ENCODE data around the gene RPRD2. TPM values are rescaled to one million over a fixed set of nuclear protein-coding genes. Genes with fewer than 3 reads are reported as not detected.

RPRD2 gene
- total RNA-seq, 1 experiment from 2014 or later, result 12.5 TPM

GRCh38 chr1:150346316-150346715, 17.6 kb upstream of the RPRD2 start:
- TF ChIP-seq EZH2phosphoT487 (IDR thresholded peaks at IDR 0.05; ENCODE audit: borderline replicate concordance, low read length) (no peak), EZH2 (IDR thresholded peaks at IDR 0.05; ENCODE audit: low read length, unreplicated experiment) (no peak), CTCF (conservative IDR thresholded peaks at IDR 0.05; ENCODE audit: low read depth, low read length) (no peak)

GRCh38 chr1:150352866-150353265, 11.1 kb upstream of the RPRD2 start:
- no peak overlapping the region for H3K9ac ChIP-seq (ENCODE audit: low read length)
- H3K36me3 ChIP-seq (ENCODE audit: low read depth, low read length), result peaks cover 38% of the 10 kb centered on the region
- H3K27ac ChIP-seq (ENCODE audit: low read length), result no peak overlapping the region
- BruUV-seq (replicated peaks), result no TSS peak
- no peaks in the 10 kb centered on the region for H3K27me3 ChIP-seq (ENCODE audit: low read length)
- H3K9me3 ChIP-seq (ENCODE audit: low read length), result no peaks in the 10 kb centered on the region
- H3K9me2 ChIP-seq (replicated peaks; ENCODE audit: low read length), result no peaks in the 10 kb centered on the region
- ChIA-PET POLR2A (ENCODE audit: unreplicated experiment) (no interaction called here), CTCF (no interaction called here)
- DNase-seq, result no peak
- H3F3A ChIP-seq (ENCODE audit: low read length, unreplicated experiment), result no peaks in the 10 kb centered on the region
- ATAC-seq, result no peak
- H2AFZ ChIP-seq (ENCODE audit: low read length), result no peak overlapping the region
- no peak overlapping the region for H3K4me2 ChIP-seq (ENCODE audit: low read length)
- no peaks in the 10 kb centered on the region for H3K79me2 ChIP-seq (ENCODE audit: low read length)
- intact Hi-C loops (cut with micrococcal nuclease), result no loop called here
- H3K4me1 ChIP-seq (ENCODE audit: insufficient read depth, low read length), result no peaks in the 10 kb centered on the region
- TF ChIP-seq CTCF (conservative IDR thresholded peaks at IDR 0.05; ENCODE audit: low read depth, low read length), result no peak
- H4K20me1 ChIP-seq (ENCODE audit: low read length), result no peaks in the 10 kb centered on the region
- H3K4me3 ChIP-seq (ENCODE audit: low read length), result no peak overlapping the region

More at GRCh38 chr1:150346316-150346715, 17.6 kb upstream of the RPRD2 start:
- Histone ChIP-seq H3K9ac (ENCODE audit: low read length) (no peak overlapping the region), H3K36me3 (ENCODE audit: low read depth, low read length) (peaks cover 62% of the 10 kb centered on the region), H3K27me3 (ENCODE audit: low read length) (no peaks in the 10 kb centered on the region), H3K9me3 (ENCODE audit: low read length) (no peaks in the 10 kb centered on the region), H3K9me2 (replicated peaks; ENCODE audit: low read length) (no peaks in the 10 kb centered on the region), H2AFZ (ENCODE audit: low read length) (no peak overlapping the region), H3K4me1 (ENCODE audit: insufficient read depth, low read length) (no peaks in the 10 kb centered on the region), H3K4me2 (ENCODE audit: low read length) (no peak overlapping the region), H3K79me2 (ENCODE audit: low read length) (no peaks in the 10 kb centered on the region), H3K27ac (ENCODE audit: low read length) (no peak overlapping the region), H4K20me1 (ENCODE audit: low read length) (no peaks in the 10 kb centered on the region), H3K4me3 (ENCODE audit: low read length) (no peak overlapping the region), H3F3A (ENCODE audit: low read length, unreplicated experiment) (no peaks in the 10 kb centered on the region)
- ChIA-PET POLR2A (ENCODE audit: unreplicated experiment) (interaction anchor here (0.6 kb wide), 1 partner anchor 116 kb away, joined by 10 read pairs; no protein-coding TSS in a partner anchor), CTCF (no interaction called here)
- BruUV-seq (replicated peaks), result no TSS peak
- no peak for ATAC-seq
- intact Hi-C loops (cut with micrococcal nuclease), result no loop called here
- no peak for DNase-seq

GRCh38 chr1:150362721-150363425, 1.1 kb upstream of the RPRD2 start:
- Histone ChIP-seq H3K4me3 (ENCODE audit: low read length) (peak overlapping the region; percentile 97), H2AFZ (ENCODE audit: low read length) (peak overlapping the region; percentile 72), H3K4me2 (ENCODE audit: low read length) (peak overlapping the region; percentile 85), H3K27me3 (ENCODE audit: low read length) (no peaks in the 10 kb centered on the region), H3K27ac (ENCODE audit: low read length) (peak overlapping the region; percentile 85), H3K4me1 (ENCODE audit: insufficient read depth, low read length) (peaks cover 13% of the 10 kb centered on the region), H4K20me1 (ENCODE audit: low read length) (peaks cover 8% of the 10 kb centered on the region), H3K9me3 (ENCODE audit: low read length) (no peaks in the 10 kb centered on the region), H3F3A (ENCODE audit: low read length, unreplicated experiment) (no peaks in the 10 kb centered on the region), H3K9ac (ENCODE audit: low read length) (peak overlapping the region; percentile 90), H3K79me2 (ENCODE audit: low read length) (peaks cover 39% of the 10 kb centered on the region), H3K36me3 (ENCODE audit: low read depth, low read length) (no peaks in the 10 kb centered on the region), H3K9me2 (replicated peaks; ENCODE audit: low read length) (no peaks in the 10 kb centered on the region)
- ATAC-seq, result no peak
- ChIA-PET CTCF (no interaction called here), POLR2A (ENCODE audit: unreplicated experiment) (interaction anchor here (0.7 kb wide), 1 partner anchor 1667 kb away, joined by 3 read pairs; no protein-coding TSS in a partner anchor)
- DNase-seq, result no peak
- intact Hi-C loops (cut with micrococcal nuclease), result loop anchor here (10.0 kb wide), 1 partner anchor 172 kb away; no protein-coding TSS in a partner anchor
- no TSS peak for BruUV-seq (replicated peaks)
- TF ChIP-seq EZH2 (IDR thresholded peaks at IDR 0.05; ENCODE audit: low read length, unreplicated experiment) (no peak), CTCF (conservative IDR thresholded peaks at IDR 0.05; ENCODE audit: low read depth, low read length) (no peak), EZH2phosphoT487 (IDR thresholded peaks at IDR 0.05; ENCODE audit: borderline replicate concordance, low read length) (no peak)
